ENCODE measurements around the gene RAB40B.
A peak's percentile ranks its signal among the peaks of the same experiment; 100 is the strongest.

Gene RAB40B

GRCh38 chr17:82691714-82692113 lies 6.8 kb downstream of the RAB40B start:
- DNase-seq, result no peak

GRCh38 chr17:82690786-82691489 lies 7.6 kb downstream of the RAB40B start:
- DNase-seq, result no peak

- DNase-seq, result no peak
Observed at GRCh38 chr17:82689077-82689476, 9.4 kb downstream of the RAB40B start.

- no peak for DNase-seq
Observed at GRCh38 chr17:82687871-82688270, 10.6 kb downstream of the RAB40B start.

GRCh38 chr17:82687375-82687861 lies 11.1 kb downstream of the RAB40B start:
- DNase-seq, result no peak

- no peak for DNase-seq
Observed at GRCh38 chr17:82686366-82687324, 11.9 kb downstream of the RAB40B start.

GRCh38 chr17:82685291-82685690 lies 13.2 kb downstream of the RAB40B start:
- no peak for DNase-seq

- no peak for DNase-seq
Observed at GRCh38 chr17:82684228-82684841, 14.2 kb downstream of the RAB40B start.

GRCh38 chr17:82683534-82683933 lies 15.0 kb downstream of the RAB40B start:
- no peak for DNase-seq

GRCh38 chr17:82681547-82681946 lies 17.0 kb downstream of the RAB40B start:
- no peak for DNase-seq

- DNase-seq, result no peak
Observed at GRCh38 chr17:82679586-82680465, 18.7 kb downstream of the RAB40B start.

- DNase-seq, result no peak
Observed at GRCh38 chr17:82678265-82678891, 20.1 kb downstream of the RAB40B start.

- no peak for DNase-seq
Observed at GRCh38 chr17:82677353-82677925, 21.1 kb downstream of the RAB40B start.

- DNase-seq, result no peak
Observed at GRCh38 chr17:82675476-82676245, 22.8 kb downstream of the RAB40B start.

GRCh38 chr17:82674656-82675475 lies 23.6 kb downstream of the RAB40B start:
- no peak for DNase-seq

GRCh38 chr17:82670661-82671450 lies 27.6 kb downstream of the RAB40B start:
- no peak for DNase-seq

GRCh38 chr17:82668631-82669099 lies 29.8 kb downstream of the RAB40B start:
- peak; percentile 87 to 94 (median 90) for DNase-seq

GRCh38 chr17:82668024-82668630 lies 30.4 kb downstream of the RAB40B start:
- DNase-seq, result no peak
